ENCODE results near the gene GNAO1.

GNAO1 gene

DNA sequence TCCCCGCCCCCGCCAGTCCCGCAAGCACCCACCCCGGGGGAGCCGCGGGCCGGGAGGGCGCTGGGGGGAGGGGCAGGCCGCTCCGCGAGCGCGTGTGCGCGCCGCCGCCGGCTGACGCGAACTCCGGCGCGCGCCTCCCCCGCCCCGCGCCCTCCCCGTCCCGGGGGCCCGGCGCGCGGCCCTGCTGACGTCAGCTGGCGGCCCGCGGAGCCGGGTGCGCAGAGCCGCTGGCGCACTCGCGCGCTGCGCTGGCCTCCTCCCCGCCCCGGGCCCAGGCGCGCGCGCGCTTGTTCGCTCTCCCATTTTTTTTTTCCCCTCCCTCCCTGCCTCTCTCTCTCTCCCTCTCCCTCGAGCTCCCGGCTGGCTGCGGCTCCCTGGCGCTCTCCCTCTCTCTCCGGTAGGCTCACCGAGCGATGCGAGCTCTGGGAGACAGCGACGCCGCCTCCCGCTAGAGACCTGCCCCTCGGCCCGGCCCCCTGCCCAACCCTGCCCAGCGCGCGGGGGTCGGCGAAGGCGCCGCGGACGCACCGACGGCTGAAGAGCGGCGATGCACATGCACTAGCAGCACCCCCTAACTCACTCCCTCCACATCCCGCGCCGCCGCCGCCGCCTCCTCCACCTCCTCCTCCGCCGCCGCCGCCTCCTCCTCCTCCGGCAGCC is at the start of gene GNAO1:
Gene GNAO1, plus strand, starts transcription at position 334 of the 660 bp plus-strand sequence. CDS start 747 bp downstream, outside the sequence.
- in situ Hi-C loops (cut with MboI; ENCODE audit: low sequenced_read_pairs) = no loop called here

DNA sequence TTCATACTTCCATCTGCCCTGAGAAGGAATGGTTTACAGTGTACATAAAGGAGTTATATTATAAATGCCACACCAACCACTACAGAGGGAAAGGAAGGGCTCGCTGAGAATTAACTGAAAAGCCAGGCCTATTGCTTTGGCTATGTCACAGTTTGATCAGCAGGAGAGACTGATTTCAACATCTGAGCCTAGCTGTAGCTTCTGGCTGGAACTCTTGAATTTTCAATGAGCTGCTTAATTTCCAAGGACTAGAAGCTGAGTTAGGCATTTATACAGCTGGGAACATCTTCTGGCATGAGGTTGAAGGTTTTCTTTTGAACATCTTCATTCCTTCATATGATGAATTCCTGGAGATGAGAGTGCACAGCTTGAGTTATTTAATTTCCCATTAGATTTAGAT is 47.6 kb upstream of the GNAO1 start:
- in situ Hi-C loops (cut with MboI; ENCODE audit: low sequenced_read_pairs) = no loop called here

DNA sequence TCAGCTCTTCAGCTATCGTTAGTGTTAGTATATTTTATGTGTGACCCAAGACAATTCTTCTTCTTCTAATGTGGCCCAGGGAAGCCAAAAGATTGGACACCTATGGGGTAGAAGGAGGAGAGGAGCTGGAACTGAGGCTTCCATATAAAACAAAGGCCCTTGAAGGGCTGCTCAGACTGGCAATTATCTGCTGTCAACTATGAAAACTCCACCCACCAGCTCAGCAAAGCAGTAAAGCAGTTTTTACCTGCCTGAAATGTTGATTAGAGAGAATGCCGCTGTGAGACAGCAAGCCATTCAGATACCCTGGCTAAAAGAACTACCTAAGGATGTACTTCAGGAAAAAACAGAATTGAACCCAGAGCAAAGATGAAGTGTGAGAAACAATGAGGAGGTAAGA is 45.9 kb upstream of the GNAO1 start:
- in situ Hi-C loops (cut with MboI; ENCODE audit: low sequenced_read_pairs) = no loop called here

DNA sequence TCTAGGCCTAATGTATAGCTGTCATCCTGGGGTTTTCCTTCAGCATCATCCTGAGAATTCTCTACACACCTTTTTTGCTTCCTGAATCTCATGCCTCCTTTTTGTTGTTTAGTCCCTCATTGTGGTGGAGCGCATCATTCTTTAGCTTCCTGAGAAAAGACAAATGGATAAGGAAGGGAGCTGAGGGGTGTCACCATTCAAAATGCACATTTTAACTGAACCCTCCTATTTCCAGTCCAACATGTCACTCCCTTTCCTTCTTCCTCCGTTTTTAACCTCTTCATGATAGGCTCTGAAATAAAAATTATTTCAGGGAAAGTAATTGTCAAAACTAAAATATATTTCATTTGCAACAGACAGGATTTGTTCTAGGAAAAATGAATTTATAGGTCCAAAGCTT is 39.7 kb upstream of the GNAO1 start:
- in situ Hi-C loops (cut with MboI; ENCODE audit: low sequenced_read_pairs) = no loop called here

DNA sequence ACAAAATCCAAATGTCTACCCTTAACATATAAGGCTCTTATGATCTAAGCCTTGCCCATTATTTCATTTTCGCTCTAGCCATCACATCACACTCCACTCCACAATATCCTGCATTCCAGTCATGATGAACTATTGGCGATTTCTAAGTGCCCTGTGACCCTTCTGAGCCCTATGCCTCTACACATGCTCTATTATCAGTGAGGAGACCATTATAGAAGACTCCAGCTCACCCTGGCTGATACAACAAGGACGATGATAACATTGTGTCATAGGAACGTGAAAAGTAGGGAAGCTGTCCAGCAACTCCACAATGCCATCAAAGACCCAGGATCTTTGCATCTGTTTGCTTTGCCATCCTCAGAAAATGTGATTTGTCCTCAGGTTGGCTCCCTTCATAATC is 29.6 kb upstream of the GNAO1 start:
- in situ Hi-C loops (cut with MboI; ENCODE audit: low sequenced_read_pairs) = no loop called here

DNA sequence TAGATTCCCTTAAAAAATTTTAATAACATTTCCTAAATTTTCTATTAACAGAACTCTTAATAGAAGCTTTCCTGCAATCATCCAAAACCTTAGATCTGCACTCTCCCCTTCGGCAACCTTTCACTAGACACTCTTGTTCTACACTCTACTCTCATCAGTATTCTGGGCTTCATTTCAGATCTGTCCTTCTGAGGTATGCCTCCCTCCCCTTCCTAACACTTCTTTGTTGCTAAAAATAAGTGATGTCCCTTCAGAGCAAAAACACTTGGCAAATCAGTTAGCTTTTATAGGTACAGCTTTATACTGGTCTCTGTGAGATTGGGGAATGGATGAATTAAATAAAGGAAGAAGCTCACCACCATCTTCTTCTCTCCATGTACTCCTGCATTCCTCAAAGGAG is 28.2 kb upstream of the GNAO1 start:
- in situ Hi-C loops (cut with MboI; ENCODE audit: low sequenced_read_pairs) = no loop called here

DNA sequence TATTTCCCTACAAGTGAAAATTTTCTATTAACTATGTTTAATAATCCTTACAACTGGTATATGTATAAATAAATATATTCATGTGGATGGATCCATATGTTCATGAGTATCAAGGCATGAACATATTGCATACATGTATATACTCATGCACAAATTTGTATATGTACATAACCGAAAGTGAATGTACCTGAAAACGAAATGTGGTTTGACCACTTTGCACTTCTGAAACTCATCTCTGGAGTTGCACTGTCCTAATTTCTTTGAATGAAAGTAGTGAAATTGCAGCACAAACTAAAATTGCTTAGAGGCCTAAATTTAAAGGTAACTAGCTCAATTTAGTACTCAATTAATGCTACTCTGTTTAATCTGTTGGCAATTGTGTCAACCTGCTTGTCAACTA is 27.4 kb upstream of the GNAO1 start:
- in situ Hi-C loops (cut with MboI; ENCODE audit: low sequenced_read_pairs) = no loop called here

DNA sequence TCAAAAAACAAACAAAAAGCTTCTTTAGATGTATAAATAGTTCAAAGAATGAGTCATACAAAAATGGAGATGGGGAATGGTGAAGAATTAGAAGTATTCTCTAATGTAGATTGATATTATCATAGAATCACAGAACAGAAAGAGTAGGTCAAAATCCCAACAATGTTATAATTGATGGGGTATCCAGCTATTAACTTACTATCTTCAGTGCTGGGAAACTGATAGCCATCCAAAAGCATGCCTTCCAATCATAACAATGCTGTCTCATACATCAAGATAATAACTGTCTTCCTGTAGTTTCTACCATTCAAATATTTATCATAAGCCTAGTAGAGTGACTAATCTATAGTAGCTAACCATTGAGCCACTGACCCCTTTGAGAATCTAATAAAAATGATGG is 26.7 kb upstream of the GNAO1 start:
- in situ Hi-C loops (cut with MboI; ENCODE audit: low sequenced_read_pairs) = no loop called here

DNA sequence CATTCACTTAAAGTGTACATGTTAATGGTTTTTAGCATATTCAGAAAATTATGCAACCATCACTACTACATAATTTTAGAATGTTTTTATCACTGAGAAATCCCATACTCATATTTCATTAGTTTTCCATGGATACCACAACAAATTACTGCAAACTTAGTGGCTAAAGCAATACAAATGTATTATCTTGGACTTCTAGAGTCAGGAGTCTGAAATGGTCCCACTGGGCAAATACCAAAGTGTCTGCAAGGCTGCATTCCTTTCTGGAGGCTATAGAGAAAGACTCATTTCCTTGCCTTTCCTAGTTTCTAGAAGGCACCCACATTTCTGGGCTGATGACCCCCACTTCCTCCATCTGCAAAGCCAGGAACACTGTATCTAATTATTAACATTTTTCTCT is 16.9 kb upstream of the GNAO1 start:
- in situ Hi-C loops (cut with MboI; ENCODE audit: low sequenced_read_pairs) = no loop called here

DNA sequence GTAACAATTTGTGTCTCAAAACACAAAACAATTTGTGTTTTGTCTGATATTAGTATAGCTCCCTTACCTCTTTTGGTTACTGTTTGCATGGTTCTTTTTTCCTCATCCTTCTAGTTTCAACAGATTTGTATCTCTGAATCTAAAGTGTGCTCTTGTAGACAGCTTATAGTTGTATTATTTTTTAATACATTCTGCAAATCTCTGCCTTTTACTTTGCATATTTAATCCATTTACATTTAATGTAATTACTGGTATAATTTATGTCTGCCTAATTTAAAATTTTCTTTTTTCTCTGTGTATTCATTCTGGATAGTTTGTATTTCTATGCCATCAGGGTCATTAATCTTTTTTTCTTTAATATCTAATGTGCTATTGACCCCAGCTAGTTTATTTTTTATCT is 9.9 kb upstream of the GNAO1 start:
- in situ Hi-C loops (cut with MboI; ENCODE audit: low sequenced_read_pairs) = no loop called here

DNA sequence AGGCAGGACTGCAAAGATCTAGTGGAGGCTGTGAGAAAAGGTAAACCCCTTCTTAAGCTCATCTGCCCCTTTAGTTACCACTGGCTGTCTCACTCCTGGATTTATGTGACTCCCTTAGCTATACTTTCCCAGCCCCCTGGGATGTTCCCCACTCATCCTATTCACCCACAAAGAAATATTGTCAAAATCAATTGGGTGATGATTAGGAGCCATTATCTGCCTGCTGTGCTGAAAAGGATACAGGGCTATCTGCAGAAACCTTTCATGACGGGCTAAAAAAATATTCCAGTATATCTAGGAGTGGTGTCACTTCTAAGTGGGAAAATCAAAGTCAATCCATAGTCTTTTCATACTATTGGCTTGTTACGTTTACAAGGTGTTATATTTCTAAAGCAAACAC is 8.0 kb upstream of the GNAO1 start:
- in situ Hi-C loops (cut with MboI; ENCODE audit: low sequenced_read_pairs) = no loop called here

DNA sequence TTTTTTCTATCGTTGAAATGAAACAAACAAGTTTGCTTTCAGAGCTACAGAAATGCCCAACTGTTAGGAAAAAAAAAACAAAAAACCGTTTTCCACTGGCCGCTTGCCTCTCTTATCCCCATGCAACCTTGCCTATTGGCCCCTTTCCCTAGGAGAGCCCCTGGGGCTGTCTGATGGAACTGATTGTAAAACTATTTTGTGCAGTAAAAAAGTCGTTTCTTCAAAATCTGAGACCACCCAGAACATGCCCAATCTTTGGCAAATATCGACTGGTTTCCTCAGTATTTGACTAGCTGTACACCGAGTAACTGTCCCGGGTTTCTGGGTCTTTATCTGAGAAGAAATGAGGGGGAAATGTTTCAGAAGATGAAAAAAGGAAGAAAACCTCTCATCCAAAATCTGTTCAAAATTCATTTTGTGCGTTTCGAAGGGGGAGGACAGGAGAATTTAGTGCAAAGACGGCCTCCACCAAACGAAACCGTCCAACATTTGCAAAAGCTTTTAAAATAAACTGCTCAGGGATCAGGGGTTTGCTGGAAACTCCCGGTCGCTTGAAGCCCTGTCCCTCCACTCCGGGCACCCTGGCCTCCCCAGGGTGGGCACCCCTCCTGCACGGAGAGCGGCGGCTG is 1.1 kb upstream of the GNAO1 start:
- in situ Hi-C loops (cut with MboI; ENCODE audit: low sequenced_read_pairs) = no loop called here

DNA sequence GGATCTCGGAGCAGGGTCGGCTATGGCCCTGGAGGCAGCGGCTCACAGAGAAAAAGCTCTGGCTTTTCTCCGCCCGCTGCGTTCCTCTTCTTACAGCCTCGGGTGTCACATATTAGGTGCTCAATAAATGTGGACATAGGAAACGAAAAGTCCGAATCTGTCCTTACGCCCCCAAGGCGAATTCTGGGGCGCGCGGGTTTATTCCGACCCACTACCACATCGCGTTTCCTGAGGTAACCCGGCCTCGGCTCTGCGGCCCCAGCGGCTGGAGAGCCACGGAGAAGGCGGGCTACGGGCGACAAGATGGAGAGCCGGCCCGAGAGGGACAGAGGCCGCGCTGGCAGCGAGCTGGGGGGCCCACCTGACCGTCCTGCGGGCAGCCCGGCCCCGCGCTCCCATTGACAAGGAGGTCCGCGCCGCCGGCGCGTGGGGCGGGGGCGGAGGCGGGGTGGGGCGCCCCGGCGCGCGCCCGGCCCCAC is 573 bp upstream of the GNAO1 start:
- in situ Hi-C loops (cut with MboI; ENCODE audit: low sequenced_read_pairs) = no loop called here

DNA sequence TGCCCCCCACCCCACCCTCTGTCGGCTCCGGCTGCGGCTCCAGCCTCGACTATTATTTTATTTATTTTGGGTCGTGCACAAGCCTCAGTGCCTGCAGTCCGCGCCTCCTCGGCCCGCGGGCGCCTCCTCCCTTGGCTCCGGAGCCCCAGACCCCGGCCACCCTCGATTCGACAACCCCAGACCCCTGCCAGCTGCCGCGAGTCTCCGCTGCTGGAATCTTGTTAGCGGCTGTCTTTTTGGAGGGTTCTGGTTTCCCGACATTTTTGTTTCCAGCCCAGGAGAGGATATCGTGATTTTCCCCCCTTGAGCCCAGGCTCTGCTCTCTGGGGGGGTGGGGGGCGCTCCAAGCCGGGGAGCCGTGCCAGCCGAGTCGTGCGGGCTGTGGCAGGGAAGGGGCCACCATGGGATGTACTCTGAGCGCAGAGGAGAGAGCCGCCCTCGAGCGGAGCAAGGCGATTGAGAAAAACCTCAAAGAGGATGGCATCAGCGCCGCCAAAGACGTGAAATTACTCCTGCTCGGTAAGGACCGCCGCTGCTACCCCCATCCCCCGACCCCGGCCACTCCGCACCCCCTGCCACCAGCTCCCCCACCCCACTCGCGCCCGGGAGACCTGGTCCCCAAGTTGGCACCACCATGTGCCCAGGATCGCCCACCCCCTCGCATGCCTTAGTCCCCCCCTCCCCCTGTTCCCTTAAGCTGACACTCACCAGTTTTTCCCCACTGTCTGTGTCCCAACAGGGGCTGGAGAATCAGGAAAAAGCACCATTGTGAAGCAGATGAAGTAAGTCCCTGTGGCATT is 746 bp downstream of the GNAO1 start:
- in situ Hi-C loops (cut with MboI; ENCODE audit: low sequenced_read_pairs) = no loop called here

DNA sequence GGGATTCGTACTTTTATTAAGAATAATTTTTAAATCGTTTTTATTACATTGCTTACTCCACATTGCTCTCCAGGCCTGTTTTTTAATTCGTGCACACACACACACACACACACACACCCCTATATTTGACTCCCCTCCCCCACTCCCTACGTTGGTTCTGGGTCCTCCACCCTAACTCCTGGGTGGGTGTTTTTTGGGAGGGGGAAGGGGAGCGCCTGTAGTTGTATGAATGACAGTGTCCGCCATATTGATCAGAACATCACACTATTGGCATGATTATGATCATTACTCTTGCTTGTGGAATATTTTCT is 1.3 kb downstream of the GNAO1 start:
- in situ Hi-C loops (cut with MboI; ENCODE audit: low sequenced_read_pairs) = no loop called here

DNA sequence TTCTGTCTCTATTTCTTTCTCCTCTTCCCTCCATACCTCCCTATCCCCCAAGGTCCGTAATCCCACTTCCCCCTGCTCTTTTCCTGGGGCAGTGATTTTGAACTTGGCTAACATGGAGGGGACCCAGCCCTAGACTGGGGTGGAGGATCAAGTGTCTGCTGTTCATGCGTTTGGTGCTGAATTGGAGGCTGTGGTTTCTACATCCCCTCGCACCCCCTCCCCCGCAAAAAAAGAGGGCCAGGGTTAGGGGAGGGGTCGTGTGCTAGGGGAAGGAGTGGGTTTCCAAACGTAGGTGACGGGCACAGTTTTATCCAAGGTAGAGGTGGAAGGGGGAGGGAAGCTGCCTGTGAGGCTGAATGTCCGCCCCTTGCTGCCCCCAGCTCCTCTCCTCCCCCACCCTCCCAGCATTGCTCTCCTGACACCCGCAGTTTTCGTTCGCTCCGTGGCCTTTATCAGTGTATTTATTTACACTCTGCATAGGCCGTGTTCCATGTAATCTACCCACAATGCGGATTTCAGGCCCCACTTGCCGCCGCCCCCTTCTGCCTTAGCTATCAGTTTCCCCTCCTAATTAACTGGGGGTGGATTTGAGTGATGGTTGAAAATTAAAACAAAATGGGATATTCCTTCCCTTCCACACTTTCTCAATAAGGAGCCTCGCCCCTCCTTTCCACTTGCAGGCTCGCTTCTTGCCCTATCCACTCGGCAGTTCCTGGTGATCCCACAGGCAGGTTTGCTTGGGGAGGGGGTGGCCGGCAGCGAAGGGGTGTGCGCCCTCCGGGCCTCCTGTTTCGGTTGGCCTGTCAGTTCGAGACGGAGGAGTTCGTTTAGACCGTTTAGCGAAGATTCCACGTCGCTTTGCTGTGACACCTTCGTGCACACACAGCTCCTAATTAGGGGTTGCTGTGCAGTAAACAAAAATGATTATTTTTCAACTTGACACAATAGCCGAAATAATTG is 2.0 kb downstream of the GNAO1 start:
- in situ Hi-C loops (cut with MboI; ENCODE audit: low sequenced_read_pairs) = no loop called here

DNA sequence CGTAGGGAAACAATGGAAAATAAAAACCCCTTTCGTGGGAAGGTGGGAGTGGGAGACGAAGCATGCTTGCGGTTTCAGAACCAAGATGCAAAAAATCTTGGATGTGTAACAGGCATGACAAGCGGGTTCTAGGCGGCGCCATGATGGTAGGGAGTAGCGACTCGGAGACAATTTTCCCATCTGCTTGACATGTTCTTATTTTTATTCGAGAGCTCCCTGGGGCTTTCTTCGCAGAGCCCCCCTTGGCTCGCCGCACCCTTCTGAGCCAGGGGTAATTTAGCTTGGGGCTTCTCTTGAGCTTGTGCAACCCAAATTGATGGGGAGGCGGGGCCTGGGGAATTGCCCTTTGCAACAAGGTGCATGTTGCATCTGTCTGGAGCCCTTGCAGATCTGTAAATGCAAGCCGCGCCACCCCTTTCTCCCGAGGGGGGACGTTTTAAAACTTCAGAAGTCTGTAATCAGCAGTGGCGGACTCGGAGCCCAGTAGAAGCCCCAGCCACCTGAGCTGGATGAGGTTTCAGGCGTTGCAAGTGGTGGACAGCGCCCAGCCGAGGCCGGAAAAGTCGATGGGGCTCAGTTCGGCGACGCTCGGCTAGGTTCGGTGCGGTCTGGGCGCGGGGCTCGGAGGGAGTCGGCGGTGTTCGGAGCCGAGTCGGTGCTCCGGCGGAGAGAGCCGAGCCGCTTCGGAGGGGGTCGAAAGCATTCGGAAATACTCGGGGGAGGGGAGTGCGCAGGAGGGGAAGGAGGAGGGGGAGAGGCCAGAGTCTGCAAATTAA is 2.9 kb downstream of the GNAO1 start:
- in situ Hi-C loops (cut with MboI; ENCODE audit: low sequenced_read_pairs) = no loop called here

DNA sequence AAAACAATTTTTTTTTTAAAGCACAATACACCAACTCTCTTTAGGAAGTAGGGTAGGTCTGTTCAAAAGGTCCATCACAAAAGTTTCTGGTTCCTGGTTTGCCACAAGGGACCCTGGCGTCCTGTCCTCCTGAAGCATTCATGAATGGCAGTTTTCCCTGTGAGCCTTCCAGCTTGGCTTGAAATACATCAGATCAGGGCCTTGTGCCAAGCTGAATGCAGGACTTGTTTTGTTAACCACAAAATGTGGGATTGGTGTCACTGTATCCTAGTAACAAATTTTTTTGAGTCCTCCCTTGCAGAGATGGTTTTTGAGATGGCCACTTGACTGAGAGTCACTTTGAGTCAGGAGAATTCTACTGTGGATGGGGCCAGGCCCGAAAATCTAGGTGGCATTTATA is 3.9 kb downstream of the GNAO1 start:
- in situ Hi-C loops (cut with MboI; ENCODE audit: low sequenced_read_pairs) = no loop called here

DNA sequence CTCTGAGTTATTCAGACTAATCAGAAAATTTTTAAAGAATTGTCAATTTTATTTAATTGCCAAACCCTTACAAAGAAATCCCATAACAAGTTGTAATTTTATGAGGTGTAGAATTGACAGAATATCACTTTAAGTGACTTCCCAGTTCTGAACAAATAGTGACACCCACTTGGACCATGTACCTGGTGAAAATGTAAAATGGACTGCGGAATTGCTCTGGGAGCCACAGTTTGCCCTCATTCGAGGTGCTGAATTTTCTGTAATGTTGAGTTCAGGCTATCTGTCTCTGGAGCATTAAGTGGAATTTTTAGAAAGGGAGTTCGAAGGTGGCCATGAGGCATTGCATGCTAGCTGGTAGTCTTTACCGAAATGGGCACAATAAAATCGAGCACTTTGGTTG is 5.1 kb downstream of the GNAO1 start:
- in situ Hi-C loops (cut with MboI; ENCODE audit: low sequenced_read_pairs) = no loop called here

All from hTERT RPE-1 (cell line).